ENCODE results near the gene DES.
"Not testable (repeated sequence)": the region's sequence is repeated elsewhere in the genome, so short reads cannot be mapped to it uniquely, and the experiment has no call there.

DNA sequence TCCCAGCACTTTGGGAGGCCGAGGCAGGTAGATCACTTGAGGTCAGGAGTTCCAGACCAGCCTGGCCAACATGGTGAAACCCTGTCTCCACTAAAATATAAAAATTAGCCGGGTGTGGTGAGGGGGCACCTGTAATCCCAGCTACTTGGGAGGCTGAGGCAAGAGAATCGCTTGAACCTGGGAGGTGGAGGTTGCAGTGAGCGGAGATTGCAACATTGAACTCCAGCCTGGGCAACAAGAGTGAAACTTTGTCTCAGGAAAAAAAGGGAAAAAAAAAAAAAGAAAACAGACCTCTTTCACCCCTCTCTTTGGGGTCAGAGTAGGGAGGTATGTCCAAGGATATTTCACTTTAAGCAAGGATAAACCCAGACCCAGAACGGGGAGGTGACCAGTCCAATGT, 10.8 kb upstream of the DES start:
- not testable (repeated sequence) for TF ChIP-seq EZH2 (IDR thresholded peaks at IDR 0.05; ENCODE audit: borderline replicate concordance, insufficient read depth, low read depth, low read length, poor library complexity, severe bottlenecking)
- TF ChIP-seq, protein P1, sequence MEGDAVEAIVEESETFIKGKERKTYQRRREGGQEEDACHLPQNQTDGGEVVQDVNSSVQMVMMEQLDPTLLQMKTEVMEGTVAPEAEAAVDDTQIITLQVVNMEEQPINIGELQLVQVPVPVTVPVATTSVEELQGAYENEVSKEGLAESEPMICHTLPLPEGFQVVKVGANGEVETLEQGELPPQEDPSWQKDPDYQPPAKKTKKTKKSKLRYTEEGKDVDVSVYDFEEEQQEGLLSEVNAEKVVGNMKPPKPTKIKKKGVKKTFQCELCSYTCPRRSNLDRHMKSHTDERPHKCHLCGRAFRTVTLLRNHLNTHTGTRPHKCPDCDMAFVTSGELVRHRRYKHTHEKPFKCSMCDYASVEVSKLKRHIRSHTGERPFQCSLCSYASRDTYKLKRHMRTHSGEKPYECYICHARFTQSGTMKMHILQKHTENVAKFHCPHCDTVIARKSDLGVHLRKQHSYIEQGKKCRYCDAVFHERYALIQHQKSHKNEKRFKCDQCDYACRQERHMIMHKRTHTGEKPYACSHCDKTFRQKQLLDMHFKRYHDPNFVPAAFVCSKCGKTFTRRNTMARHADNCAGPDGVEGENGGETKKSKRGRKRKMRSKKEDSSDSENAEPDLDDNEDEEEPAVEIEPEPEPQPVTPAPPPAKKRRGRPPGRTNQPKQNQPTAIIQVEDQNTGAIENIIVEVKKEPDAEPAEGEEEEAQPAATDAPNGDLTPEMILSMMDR (IDR thresholded peaks at IDR 0.05): not testable (repeated sequence)
